SK-N-MC (cell line): Measurements from ENCODE around the gene GCKR.

ENCODE experiments used
- DNase-seq: peaks from one replicate; pipeline ENCODE4 v3.0.0-alpha.2; 2011; ENCODE audit warnings: low read depth, low spot score
- H3K27ac ChIP-seq: fragments of 200-600 bp; sonication (generic); 2 replicates; pipeline ENCODE4 v1.5.1; 2016; ENCODE audit warnings: mixed run types
- H3K36me3 ChIP-seq: fragments of 200-600 bp; sonication (generic); 2 replicates; pipeline ENCODE4 v1.6.1; 2017; ENCODE audit warnings: antibody characterized with exemption, low read length, mixed read lengths; ENCODE audit not compliant: insufficient read depth
- H3K4me3 ChIP-seq: fragments of 200-600 bp; sonication (generic); 2 replicates; pipeline ENCODE4 v1.5.1; 2016
- H3K9ac ChIP-seq: fragments of 200-600 bp; sonication (generic); 2 replicates; pipeline ENCODE4 v1.8.0; 2017; ENCODE audit warnings: mixed run types, mixed read lengths; ENCODE audit not compliant: insufficient read length
- H3K9me3 ChIP-seq: fragments of 200-600 bp; sonication (generic); 2 replicates; pipeline ENCODE4 v1.6.1; 2017; ENCODE audit warnings: low read depth, mild to moderate bottlenecking, antibody characterized with exemption, low read length, moderate library complexity, mixed read lengths
- EZH2 ChIP-seq: fragments of 200-600 bp; sonication (generic); IDR thresholded peaks from one replicate; pipeline ENCODE4 v1.6.1; 2017; ENCODE audit warnings: antibody characterized with exemption
- FOXP2 ChIP-seq: optimal IDR thresholded peaks from 2 replicates; pipeline ENCODE3; 2011; ENCODE audit warnings: mild to moderate bottlenecking, moderate library complexity; ENCODE audit not compliant: insufficient read depth; ENCODE audit errors: extremely low read length, control extremely low read depth
- POLR2AphosphoS5 ChIP-seq: IDR thresholded peaks from 2 replicates; pipeline ENCODE4 v1.6.1; 2012; ENCODE audit warnings: mild to moderate bottlenecking, low read depth, low read length, borderline replicate concordance

Gene GCKR

DNA sequence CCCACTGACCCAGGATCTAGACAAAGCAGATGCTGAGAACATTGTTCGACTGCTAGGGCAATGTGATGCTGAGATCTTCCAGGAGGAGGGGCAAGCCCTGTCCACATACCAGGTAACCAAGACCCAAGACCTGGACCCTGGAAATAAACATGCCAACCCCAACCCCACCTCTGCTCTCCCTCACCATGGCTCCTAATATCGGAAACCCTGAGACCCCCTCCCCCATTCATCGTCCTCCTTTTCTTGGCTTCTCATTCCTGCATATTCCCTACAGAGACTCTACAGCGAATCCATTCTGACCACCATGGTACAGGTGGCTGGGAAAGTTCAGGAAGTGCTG lies 619 bp downstream of the GCKR start:
- Histone ChIP-seq H3K9ac (no peak overlapping the region), H3K4me3 (no peak overlapping the region), H3K36me3 (no peaks in the 10 kb centered on the region), H3K27ac (no peak overlapping the region), H3K9me3 (no peaks in the 10 kb centered on the region)
- no peak for DNase-seq
- TF ChIP-seq FOXP2: no peak
- TF ChIP-seq EZH2: no peak
- TF ChIP-seq POLR2AphosphoS5: no peak

DNA sequence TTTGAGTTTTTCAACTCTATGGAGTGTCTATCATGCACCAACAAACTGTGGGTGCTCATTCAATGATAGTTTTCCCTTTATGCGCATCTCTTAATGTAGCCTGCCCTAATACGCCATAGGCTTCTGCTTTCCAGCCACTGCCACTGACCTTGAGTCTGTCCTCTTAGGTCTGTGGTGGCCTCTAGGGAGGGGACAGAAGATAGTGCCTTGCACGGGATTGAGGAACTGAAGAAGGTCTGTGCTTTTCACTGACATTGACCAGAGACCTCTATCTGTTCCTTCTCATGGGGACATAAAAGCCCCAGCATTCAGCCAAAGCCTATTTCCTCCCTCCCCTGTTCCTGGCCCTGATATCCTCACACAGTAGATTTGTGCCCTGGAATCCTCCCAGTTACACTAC lies 2.3 kb downstream of the GCKR start:
- H3K36me3 ChIP-seq: no peaks in the 10 kb centered on the region
- H3K9ac ChIP-seq: no peak overlapping the region
- no peak for DNase-seq
- TF ChIP-seq POLR2AphosphoS5: no peak
- no peak for TF ChIP-seq EZH2
- no peak for TF ChIP-seq FOXP2
- H3K27ac ChIP-seq: no peak overlapping the region
- H3K9me3 ChIP-seq: no peaks in the 10 kb centered on the region
- H3K4me3 ChIP-seq: no peak overlapping the region

DNA sequence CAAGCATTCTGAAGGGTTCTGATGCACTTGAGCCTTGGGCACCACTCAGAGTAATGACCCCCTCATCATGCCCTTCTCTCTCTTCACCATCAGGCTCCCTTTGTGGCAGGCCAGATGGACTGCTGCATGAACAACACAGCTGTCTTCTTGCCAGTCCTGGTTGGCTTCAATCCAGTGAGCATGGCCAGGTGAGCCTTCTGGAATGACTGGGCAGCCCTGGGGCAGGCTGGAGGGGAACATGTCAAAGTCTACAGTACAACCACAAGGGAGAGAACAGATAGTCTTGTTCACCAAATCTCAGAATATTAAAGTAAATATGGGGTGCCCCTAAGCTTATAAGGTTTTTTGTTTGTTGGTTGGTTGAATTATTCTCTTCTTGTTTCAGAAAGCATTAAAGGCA lies 4.4 kb downstream of the GCKR start:
- Histone ChIP-seq H3K36me3 (no peaks in the 10 kb centered on the region), H3K9ac (no peak overlapping the region), H3K4me3 (no peak overlapping the region), H3K9me3 (no peaks in the 10 kb centered on the region), H3K27ac (no peak overlapping the region)
- no peak for TF ChIP-seq FOXP2
- TF ChIP-seq POLR2AphosphoS5: no peak
- no peak for TF ChIP-seq EZH2
- no peak for DNase-seq

DNA sequence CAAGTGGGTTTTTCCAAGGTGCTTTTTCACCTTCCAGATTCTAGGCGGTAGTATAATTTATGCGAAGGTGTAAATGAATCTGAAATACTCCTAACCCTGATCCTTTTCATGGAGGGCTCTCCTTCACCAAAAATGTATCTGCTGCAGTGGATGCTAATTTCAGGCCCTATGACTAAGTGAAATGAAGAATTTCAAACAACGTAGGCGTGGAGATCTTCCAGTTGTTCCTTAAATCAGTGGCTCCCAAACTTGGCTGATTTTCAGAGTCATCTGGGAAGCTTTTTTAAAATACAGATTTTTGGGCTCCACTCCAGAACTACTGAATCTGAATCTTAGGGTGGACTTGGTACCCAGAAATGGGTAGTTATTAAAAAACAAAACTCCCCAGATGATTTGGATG lies 5.5 kb downstream of the GCKR start:
- H3K36me3 ChIP-seq: no peaks in the 10 kb centered on the region
- TF ChIP-seq FOXP2: no peak
- no peak for TF ChIP-seq POLR2AphosphoS5
- TF ChIP-seq EZH2: no peak
- no peaks in the 10 kb centered on the region for H3K9me3 ChIP-seq
- no peak overlapping the region for H3K9ac ChIP-seq
- no peak for DNase-seq
- no peak overlapping the region for H3K27ac ChIP-seq
- H3K4me3 ChIP-seq: no peak overlapping the region

DNA sequence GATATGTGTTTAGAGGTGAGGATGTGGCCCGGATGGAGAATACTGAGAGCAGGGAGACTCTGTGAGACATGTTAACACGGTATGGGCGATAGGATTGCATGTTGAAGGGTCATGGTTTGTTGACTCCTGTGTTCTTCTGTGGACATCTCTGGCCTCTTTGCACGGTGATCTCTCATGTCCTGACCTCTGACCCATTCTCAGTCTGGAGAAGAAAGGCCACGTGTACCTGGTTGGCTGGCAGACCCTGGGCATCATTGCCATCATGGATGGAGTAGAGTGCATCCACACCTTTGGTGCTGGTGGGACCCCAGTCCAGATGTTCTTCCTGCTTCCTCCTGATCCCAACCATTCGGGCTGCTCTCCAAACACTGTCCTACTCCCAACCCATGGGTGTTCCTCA lies 9.9 kb downstream of the GCKR start:
- Histone ChIP-seq H3K4me3 (no peak overlapping the region), H3K36me3 (no peaks in the 10 kb centered on the region), H3K9ac (no peak overlapping the region), H3K9me3 (no peaks in the 10 kb centered on the region), H3K27ac (no peak overlapping the region)
- DNase-seq: no peak
- no peak for TF ChIP-seq POLR2AphosphoS5
- no peak for TF ChIP-seq FOXP2
- TF ChIP-seq EZH2: no peak

DNA sequence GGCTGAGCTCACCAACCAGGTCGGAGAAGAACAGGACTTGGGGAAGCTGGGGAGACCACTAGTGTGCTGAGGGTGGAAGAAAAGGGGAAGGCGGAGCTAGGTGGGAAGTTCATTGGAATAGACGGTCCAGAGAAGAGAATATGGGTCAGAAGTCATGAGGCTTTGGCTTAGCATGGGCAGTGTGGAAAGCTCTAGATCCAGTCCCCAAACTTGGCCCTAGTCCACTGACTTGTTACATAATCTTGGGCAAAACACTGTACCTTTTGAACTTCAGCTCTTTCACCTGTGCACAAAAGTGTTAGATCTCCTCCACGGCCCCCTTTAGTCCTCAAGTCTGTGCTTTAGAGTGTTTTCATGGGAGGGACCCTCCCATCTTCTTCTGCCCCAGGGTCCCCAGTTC lies 10.7 kb downstream of the GCKR start:
- no peak for TF ChIP-seq FOXP2
- DNase-seq: no peak
- no peaks in the 10 kb centered on the region for H3K9me3 ChIP-seq
- no peaks in the 10 kb centered on the region for H3K36me3 ChIP-seq
- no peak overlapping the region for H3K4me3 ChIP-seq
- H3K27ac ChIP-seq: no peak overlapping the region
- H3K9ac ChIP-seq: no peak overlapping the region

DNA sequence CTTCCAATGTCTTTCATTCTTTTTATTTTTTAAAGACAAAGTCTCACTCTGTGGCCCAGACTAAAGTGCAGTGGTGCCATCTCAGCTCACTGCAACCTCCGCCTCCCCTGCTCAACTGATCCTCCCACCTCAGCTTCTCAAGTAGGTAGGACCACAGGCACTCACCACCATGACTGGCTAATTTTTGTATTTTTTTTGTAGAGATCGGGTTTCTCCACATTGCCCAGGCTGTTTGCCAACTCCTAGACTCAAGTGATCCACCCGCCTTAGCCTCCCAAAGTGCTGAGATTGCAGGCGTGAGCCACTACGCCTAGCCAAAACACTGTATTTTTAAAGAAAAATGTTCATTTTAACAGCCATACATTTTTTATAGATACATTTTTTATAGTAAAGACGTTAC lies 12.7 kb downstream of the GCKR start:
- Histone ChIP-seq H3K9ac (no peak overlapping the region), H3K9me3 (no peaks in the 10 kb centered on the region), H3K4me3 (no peak overlapping the region), H3K27ac (no peak overlapping the region), H3K36me3 (no peaks in the 10 kb centered on the region)
- DNase-seq: no peak
- TF ChIP-seq FOXP2: no peak
- TF ChIP-seq EZH2: no peak
- no peak for TF ChIP-seq POLR2AphosphoS5

DNA sequence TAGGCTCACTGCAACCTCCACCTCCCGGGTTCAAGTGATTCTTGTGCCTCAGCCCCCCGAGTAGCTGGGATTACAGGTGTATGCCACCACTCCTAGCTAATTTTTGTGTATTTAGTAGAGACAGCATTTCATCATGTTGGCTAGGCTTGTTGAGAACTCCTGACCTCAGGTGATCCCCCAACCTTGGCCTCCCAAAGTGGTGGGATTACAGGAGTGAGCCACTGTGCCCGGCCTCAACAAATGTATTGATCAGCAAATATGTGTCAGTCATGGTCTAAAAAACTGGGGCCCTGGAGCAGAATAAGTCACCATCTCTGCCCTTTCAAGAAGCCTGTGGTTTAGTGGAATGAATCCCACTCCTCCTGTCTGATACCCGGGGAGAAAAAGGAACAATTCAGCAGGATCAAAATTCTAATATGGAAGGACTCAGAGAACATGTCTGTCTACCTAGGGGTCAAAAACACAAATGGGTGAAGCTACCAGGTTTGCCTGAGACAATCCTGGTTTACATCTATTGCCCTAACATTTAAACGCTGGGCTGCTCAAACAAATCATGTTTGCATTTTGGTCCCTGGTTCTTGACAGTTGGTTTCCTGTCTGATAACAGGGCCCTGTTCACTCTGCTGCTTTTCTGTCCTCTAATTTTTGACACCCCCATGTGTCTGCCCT lies 21.6 kb downstream of the GCKR start:
- Histone ChIP-seq H3K36me3 (no peaks in the 10 kb centered on the region), H3K4me3 (no peak overlapping the region), H3K9me3 (no peaks in the 10 kb centered on the region), H3K27ac (no peak overlapping the region), H3K9ac (no peak overlapping the region)
- DNase-seq: no peak
- no peak for TF ChIP-seq EZH2
- no peak for TF ChIP-seq POLR2AphosphoS5
- no peak for TF ChIP-seq FOXP2

DNA sequence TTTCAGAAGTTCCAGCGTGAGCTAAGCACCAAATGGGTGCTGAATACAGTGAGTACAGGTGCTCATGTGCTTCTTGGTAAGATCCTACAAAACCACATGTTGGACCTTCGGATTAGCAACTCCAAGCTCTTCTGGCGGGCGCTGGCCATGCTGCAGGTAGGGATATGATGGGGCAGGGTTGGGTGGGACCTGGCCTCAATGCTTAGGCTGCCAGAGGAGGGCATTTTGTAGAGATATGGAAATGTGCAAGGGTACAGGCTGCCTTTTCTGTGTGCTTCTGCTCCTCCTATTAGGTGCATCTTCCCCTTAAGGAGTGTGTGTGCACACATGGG lies 22.1 kb downstream of the GCKR start:
- Histone ChIP-seq H3K4me3 (no peak overlapping the region), H3K9ac (no peak overlapping the region), H3K36me3 (no peaks in the 10 kb centered on the region), H3K27ac (no peak overlapping the region), H3K9me3 (no peaks in the 10 kb centered on the region)
- TF ChIP-seq POLR2AphosphoS5: no peak
- TF ChIP-seq EZH2: no peak
- no peak for TF ChIP-seq FOXP2
- no peak for DNase-seq
